ENCODE results near the gene CERS6. TPM values are rescaled to one million over a fixed set of nuclear protein-coding genes. Genes with fewer than 3 reads are reported as not detected.

Gene CERS6
- polyA plus RNA-seq, 1 donor (not counting 4 experiments of a cell fraction or from before 2014, with no cell fraction given) = 19.5 TPM

DNA sequence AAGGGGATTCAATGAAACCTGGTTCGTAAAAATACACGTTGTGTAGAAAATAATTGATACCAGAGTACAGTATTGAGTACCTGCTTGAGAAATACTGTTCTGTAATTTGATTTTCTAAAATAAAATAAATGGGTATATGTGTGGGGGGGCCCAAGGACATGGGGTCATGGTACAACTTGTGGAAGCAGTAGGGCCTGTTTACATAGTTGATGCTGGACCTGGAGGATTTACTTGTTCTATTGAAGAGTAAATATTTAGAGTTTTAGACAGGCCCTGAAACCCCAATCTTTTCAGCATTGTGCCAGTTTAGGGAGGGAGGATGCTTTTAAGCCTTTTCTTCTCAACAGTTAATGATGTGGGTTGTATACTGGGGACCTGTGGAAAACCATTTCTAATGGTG lies 11.7 kb downstream of the CERS6 start:
- no peak overlapping the region for H3K27ac ChIP-seq (ENCODE audit: control insufficient read depth, insufficient read depth, low read length)

DNA sequence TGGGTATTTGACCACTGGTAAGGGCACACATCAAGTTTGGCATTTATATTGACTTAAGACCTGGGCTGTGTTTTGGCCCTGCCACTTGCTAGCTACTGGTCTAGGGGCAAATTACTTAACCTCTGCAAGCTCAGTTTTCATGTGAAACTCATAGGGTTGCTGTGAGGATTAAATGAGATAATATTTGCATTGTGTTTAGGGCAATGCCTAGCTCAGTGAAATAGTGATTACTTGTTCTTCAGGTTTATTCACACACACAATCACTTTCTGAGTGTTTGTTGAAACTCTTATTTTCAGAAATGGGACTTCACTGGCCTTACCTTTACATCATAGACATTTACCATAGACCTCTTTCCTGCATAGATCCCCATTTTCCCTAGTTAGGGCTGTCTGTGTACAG lies 12.3 kb downstream of the CERS6 start:
- Histone ChIP-seq H3K9me1 (ENCODE audit: control insufficient read depth, extremely low read depth, insufficient read depth, low read length) (no peaks in the 10 kb centered on the region), H3K9me3 (ENCODE audit: control insufficient read depth, low read depth, low read length) (no peaks in the 10 kb centered on the region), H3K4me3 (ENCODE audit: control insufficient read depth in 2 of 3, extremely low read depth in 1 of 3, insufficient read depth in 2 of 3, low read depth in 1 of 3, low read length in 3 of 3) (no peak overlapping the region), H2AFZ (ENCODE audit: control insufficient read depth, low read length) (no peak overlapping the region), H3K79me2 (ENCODE audit: control insufficient read depth, insufficient read depth, low read length) (peaks cover 85% of the 10 kb centered on the region), H3K36me3 (ENCODE audit: control insufficient read depth in 2 of 2, extremely low read depth in 1 of 2, insufficient read depth in 2 of 2, low read length in 2 of 2) (peaks cover 0 to 3% of the 10 kb centered on the region in 2 experiments), H3K4me2 (ENCODE audit: control insufficient read depth, extremely low read depth, insufficient read depth, low read depth, low read length) (no peak overlapping the region), H3K4me1 (ENCODE audit: control insufficient read depth, extremely low read depth, insufficient read depth, low read length) (peaks cover 6% of the 10 kb centered on the region), H3K27ac (ENCODE audit: control insufficient read depth, insufficient read depth, low read length) (no peak overlapping the region), H3K27me3 (ENCODE audit: control insufficient read depth, extremely low read depth, insufficient read depth, low read length) (no peaks in the 10 kb centered on the region), H4K20me1 (ENCODE audit: control insufficient read depth, extremely low read depth, insufficient read depth, low read length) (no peaks in the 10 kb centered on the region), H3K9ac (ENCODE audit: control insufficient read depth, extremely low read depth, insufficient read depth, low read length) (no peak overlapping the region)
- dilution Hi-C loops (cut with MboI; ENCODE audit: extremely low pct_ligation_motif_present, low sequenced_read_pairs) = no loop called here
- DNase-seq (ENCODE audit: low read depth, low spot score) (no peak), FAIRE-seq (no peak)
- TF ChIP-seq EZH2 (IDR thresholded peaks at IDR 0.05; ENCODE audit: low read length) = no peak
- TF ChIP-seq, protein P1, sequence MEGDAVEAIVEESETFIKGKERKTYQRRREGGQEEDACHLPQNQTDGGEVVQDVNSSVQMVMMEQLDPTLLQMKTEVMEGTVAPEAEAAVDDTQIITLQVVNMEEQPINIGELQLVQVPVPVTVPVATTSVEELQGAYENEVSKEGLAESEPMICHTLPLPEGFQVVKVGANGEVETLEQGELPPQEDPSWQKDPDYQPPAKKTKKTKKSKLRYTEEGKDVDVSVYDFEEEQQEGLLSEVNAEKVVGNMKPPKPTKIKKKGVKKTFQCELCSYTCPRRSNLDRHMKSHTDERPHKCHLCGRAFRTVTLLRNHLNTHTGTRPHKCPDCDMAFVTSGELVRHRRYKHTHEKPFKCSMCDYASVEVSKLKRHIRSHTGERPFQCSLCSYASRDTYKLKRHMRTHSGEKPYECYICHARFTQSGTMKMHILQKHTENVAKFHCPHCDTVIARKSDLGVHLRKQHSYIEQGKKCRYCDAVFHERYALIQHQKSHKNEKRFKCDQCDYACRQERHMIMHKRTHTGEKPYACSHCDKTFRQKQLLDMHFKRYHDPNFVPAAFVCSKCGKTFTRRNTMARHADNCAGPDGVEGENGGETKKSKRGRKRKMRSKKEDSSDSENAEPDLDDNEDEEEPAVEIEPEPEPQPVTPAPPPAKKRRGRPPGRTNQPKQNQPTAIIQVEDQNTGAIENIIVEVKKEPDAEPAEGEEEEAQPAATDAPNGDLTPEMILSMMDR (optimal IDR thresholded peaks at IDR 0.05 in 1 of 3, IDR thresholded peaks at IDR 0.05 in 1 of 3, conservative IDR thresholded peaks at IDR 0.05 in 1 of 3; ENCODE audit: extremely low read depth in 1 of 3, insufficient read depth in 2 of 3, low read length in 3 of 3) = no peak

More for the DNA sequence above, 11.7 kb downstream of the CERS6 start:
- dilution Hi-C loops (cut with MboI; ENCODE audit: extremely low pct_ligation_motif_present, low sequenced_read_pairs) = no loop called here
- H4K20me1 ChIP-seq (ENCODE audit: control insufficient read depth, extremely low read depth, insufficient read depth, low read length) = no peaks in the 10 kb centered on the region
- H3K79me2 ChIP-seq (ENCODE audit: control insufficient read depth, insufficient read depth, low read length) = peaks cover 91% of the 10 kb centered on the region
- H3K4me1 ChIP-seq (ENCODE audit: control insufficient read depth, extremely low read depth, insufficient read depth, low read length) = peaks cover 6% of the 10 kb centered on the region
- H3K27me3 ChIP-seq (ENCODE audit: control insufficient read depth, extremely low read depth, insufficient read depth, low read length) = no peaks in the 10 kb centered on the region
- peaks cover 0 to 3% of the 10 kb centered on the region in 2 experiments for H3K36me3 ChIP-seq (ENCODE audit: control insufficient read depth in 2 of 2, extremely low read depth in 1 of 2, insufficient read depth in 2 of 2, low read length in 2 of 2)
- H2AFZ ChIP-seq (ENCODE audit: control insufficient read depth, low read length) = no peak overlapping the region
- H3K9ac ChIP-seq (ENCODE audit: control insufficient read depth, extremely low read depth, insufficient read depth, low read length) = no peak overlapping the region
- H3K4me3 ChIP-seq (ENCODE audit: control insufficient read depth in 2 of 3, extremely low read depth in 1 of 3, insufficient read depth in 2 of 3, low read depth in 1 of 3, low read length in 3 of 3) = no peak overlapping the region
- no peaks in the 10 kb centered on the region for H3K9me1 ChIP-seq (ENCODE audit: control insufficient read depth, extremely low read depth, insufficient read depth, low read length)
- FAIRE-seq (no peak), DNase-seq (ENCODE audit: low read depth, low spot score) (no peak)
- TF ChIP-seq, protein P1 (optimal IDR thresholded peaks at IDR 0.05 in 1 of 3, IDR thresholded peaks at IDR 0.05 in 1 of 3, conservative IDR thresholded peaks at IDR 0.05 in 1 of 3; ENCODE audit: extremely low read depth in 1 of 3, insufficient read depth in 2 of 3, low read length in 3 of 3) = no peak
- TF ChIP-seq EZH2 (IDR thresholded peaks at IDR 0.05; ENCODE audit: low read length) = no peak
- H3K4me2 ChIP-seq (ENCODE audit: control insufficient read depth, extremely low read depth, insufficient read depth, low read depth, low read length) = no peak overlapping the region
- no peaks in the 10 kb centered on the region for H3K9me3 ChIP-seq (ENCODE audit: control insufficient read depth, low read depth, low read length)
